ENCODE measurements around the gene NCLN.

NCLN gene

GRCh38 chr19:3154957-3155736 is 30.6 kb upstream of the NCLN start:
- H3K4me3 ChIP-seq (ENCODE audit: low read depth, low read length): peak overlapping the region; percentile 50
- no peak for TF ChIP-seq CTCF (IDR thresholded peaks at IDR 0.05; ENCODE audit: borderline replicate concordance, insufficient read depth, low read depth, low read length)

- TF ChIP-seq CTCF (IDR thresholded peaks at IDR 0.05; ENCODE audit: borderline replicate concordance, insufficient read depth, low read depth, low read length): no peak
- no peak overlapping the region for H3K4me3 ChIP-seq (ENCODE audit: low read depth, low read length)
Measured at GRCh38 chr19:3157096-3157845, 28.5 kb upstream of the NCLN start.

- H3K4me3 ChIP-seq (ENCODE audit: low read depth, low read length): no peak overlapping the region
- TF ChIP-seq CTCF (IDR thresholded peaks at IDR 0.05; ENCODE audit: borderline replicate concordance, insufficient read depth, low read depth, low read length): no peak
Measured at GRCh38 chr19:3159565-3159964, 26.2 kb upstream of the NCLN start.

- H3K4me3 ChIP-seq (ENCODE audit: low read depth, low read length): no peak overlapping the region
- no peak for TF ChIP-seq CTCF (IDR thresholded peaks at IDR 0.05; ENCODE audit: borderline replicate concordance, insufficient read depth, low read depth, low read length)
Measured at GRCh38 chr19:3160219-3160618, 25.5 kb upstream of the NCLN start.

DNA sequence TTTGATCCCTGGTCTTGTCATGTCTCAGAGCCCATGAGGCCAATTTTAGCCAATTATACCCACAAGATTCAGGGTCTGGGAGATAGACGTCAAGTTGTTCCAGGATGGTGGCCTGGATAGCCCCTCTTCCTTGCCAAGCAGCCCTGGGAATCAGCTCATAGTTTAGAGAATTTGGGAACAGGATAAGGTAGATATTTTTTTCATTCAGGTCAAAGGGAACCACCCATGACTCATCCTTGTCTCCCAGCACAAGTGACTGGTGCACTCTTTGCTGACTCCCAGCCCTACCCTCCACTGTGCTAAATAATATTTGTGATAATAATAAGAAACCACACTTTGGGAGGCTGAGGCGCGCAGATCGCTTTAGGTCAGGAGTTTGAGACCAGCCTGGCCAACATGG is 24.3 kb upstream of the NCLN start:
- TF ChIP-seq CTCF (IDR thresholded peaks at IDR 0.05; ENCODE audit: borderline replicate concordance, insufficient read depth, low read depth, low read length): no peak
- H3K4me3 ChIP-seq (ENCODE audit: low read depth, low read length): no peak overlapping the region

DNA sequence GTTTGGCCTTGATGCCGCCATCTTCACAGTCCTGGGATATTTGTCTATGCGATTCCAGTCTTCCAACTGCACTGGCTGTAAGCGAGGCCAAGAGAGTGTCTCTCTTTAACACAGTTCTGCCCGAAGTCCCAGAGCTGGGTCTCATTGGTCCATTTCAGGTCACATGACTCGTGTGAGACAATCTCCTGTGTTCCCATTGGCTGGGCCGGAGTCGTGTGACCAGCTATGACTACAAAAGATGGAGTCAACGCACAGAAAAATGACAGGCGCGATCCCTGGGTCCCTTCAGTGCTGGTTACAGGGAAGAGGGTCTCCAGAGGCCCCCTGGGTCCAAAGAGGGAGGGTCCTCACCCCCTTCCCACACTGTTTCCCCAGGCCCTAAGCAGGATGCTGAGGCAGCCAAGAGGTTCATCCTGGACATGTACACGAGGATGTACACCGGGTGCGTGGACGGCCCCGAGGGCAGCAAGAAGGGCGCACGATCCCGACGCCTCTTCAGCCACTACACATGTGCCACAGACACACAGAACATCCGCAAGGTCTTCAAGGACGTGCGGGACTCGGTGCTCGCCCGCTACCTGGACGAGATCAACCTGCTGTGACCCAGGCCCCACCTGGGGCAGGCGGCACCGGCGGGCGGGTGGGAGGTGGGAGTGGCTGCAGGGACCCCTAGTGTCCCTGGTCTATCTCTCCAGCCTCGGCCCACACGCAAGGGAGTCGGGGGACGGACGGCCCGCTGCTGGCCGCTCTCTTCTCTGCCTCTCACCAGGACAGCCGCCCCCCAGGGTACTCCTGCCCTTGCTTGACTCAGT is 23.1 kb upstream of the NCLN start:
- no peak for TF ChIP-seq CTCF (IDR thresholded peaks at IDR 0.05; ENCODE audit: borderline replicate concordance, insufficient read depth, low read depth, low read length)
- H3K4me3 ChIP-seq (ENCODE audit: low read depth, low read length): no peak overlapping the region
